OCI-LY7 (cell line): ENCODE results near the gene SEMA4D. TPM values are rescaled to one million over a fixed set of nuclear protein-coding genes. Genes with fewer than 3 reads are reported as not detected.

Experiments
- BruUV-seq: library from RNA; stranded (reverse); fragments of 400-500 nt; replicated peaks from 2 replicates; lab custom pipeline; 2021; lab: Mats Ljungman, UMichigan
- CTCF ChIA-PET: fragments of 300-600 bp; sonication (Branson Sonifier 250); formaldehyde crosslinking; loops from one replicate; lab custom pipeline; 2022; ENCODE audit warnings: antibody characterized with exemption; ENCODE audit not compliant: unreplicated experiment; lab: Charles Lee
- POLR2A ChIA-PET: fragments of 300-600 bp; sonication (Branson Sonifier 250); formaldehyde crosslinking; loops from one replicate; lab custom pipeline; 2022; ENCODE audit warnings: antibody characterized with exemption; lab: Charles Lee
- DNase-seq: peaks from one replicate; pipeline ENCODE4 v3.0.0-alpha.2; 2015; ENCODE audit warnings: low spot score
- H2AFZ ChIP-seq: fragments of 200-600 bp; sonication (generic), shearing (Covaris generic); 2 replicates; pipeline ENCODE4 v1.6.1; 2014; ENCODE audit warnings: mild to moderate bottlenecking, antibody characterized with exemption, low read length, moderate library complexity
- H3K27ac ChIP-seq: fragments of 200-600 bp; sonication (generic); 2 replicates; pipeline ENCODE4 v1.5.1; 2014; ENCODE audit warnings: mixed run types, low read depth, mild to moderate bottlenecking, moderate library complexity, low read length, inconsistent platforms; ENCODE audit not compliant: poor library complexity, severe bottlenecking
- H3K36me3 ChIP-seq: fragments of 200-600 bp; sonication (generic); 2 replicates; pipeline ENCODE4 v1.6.1; 2014; ENCODE audit warnings: mild to moderate bottlenecking, antibody characterized with exemption, low read length, moderate library complexity, mixed read lengths; ENCODE audit not compliant: insufficient read depth
- H3K4me1 ChIP-seq: fragments of 200-600 bp; sonication (generic); 2 replicates; pipeline ENCODE4 v1.5.1; 2014; ENCODE audit warnings: mild to moderate bottlenecking, low read length; ENCODE audit not compliant: insufficient read depth, poor library complexity, severe bottlenecking
- H3K4me2 ChIP-seq: fragments of 200-600 bp; sonication (generic); 2 replicates; pipeline ENCODE4 v1.6.1; 2014; ENCODE audit warnings: mild to moderate bottlenecking, low read length
- H3K4me3 ChIP-seq: fragments of 200-600 bp; sonication (generic); 2 replicates; pipeline ENCODE4 v1.5.1; 2014; ENCODE audit warnings: mild to moderate bottlenecking, low read depth, low read length; ENCODE audit not compliant: poor library complexity, severe bottlenecking
- H3K79me2 ChIP-seq: fragments of 200-600 bp; sonication (generic); 2 replicates; pipeline ENCODE4 v1.6.1; 2016; ENCODE audit warnings: low read depth, mild to moderate bottlenecking, low read length, moderate library complexity, mixed read lengths; ENCODE audit not compliant: insufficient read depth
- H3K9me2 ChIP-seq: fragments of 200-600 bp; sonication (generic); 2 replicates; pipeline ENCODE4 v1.6.1; 2016; ENCODE audit warnings: mild to moderate bottlenecking, low read length, mixed read lengths; ENCODE audit not compliant: insufficient read depth
- H3K9me3 ChIP-seq: fragments of 200-600 bp; sonication (generic); 2 replicates; pipeline ENCODE4 v1.6.1; 2014; ENCODE audit warnings: mild to moderate bottlenecking, mixed run types, low read length, mixed read lengths
- H4K20me1 ChIP-seq: fragments of 200-600 bp; sonication (generic); 2 replicates; pipeline ENCODE4 v1.6.1; 2014; ENCODE audit warnings: mild to moderate bottlenecking, antibody characterized with exemption, low read length, moderate library complexity, mixed read lengths; ENCODE audit not compliant: insufficient read depth
- CTCF ChIP-seq: fragments of 200-600 bp; sonication (generic); conservative IDR thresholded peaks from 2 replicates; pipeline ENCODE4 v1.5.1; 2014; ENCODE audit warnings: mild to moderate bottlenecking, antibody characterized with exemption, low read length, moderate library complexity, mixed read lengths
- EZH2phosphoT487 ChIP-seq: fragments of 200-600 bp; sonication (generic); IDR thresholded peaks from 2 replicates; pipeline ENCODE4 v1.6.1; 2018; ENCODE audit warnings: low read depth, borderline replicate concordance, mild to moderate bottlenecking, mixed run types, antibody characterized with exemption, low read length, moderate library complexity, mixed read lengths
- intact Hi-C: fragments of 100-400 bp; cut with micrococcal nuclease; formaldehyde crosslinking; loops from one replicate; pipeline ENCODE4 v1.10.0; 2022; ENCODE audit not compliant: unreplicated experiment
- total RNA-seq, 2 experiments: library from RNA; depleted of rRNA in 1 of 2; stranded (reverse); fragments of >200 nt in 1 of 2; shearing (Covaris generic) in 1 of 2; gene quantifications; 2 replicates each; pipeline ENCODE4 v1.2.3, GENCODE V29; 2014 to 2022

The SEMA4D gene
- total RNA-seq, 2 experiments from 2014 or later = 28.5 to 60.5 TPM

GRCh38 chr9:89502671-89503070 lies 4.8 kb upstream of the SEMA4D start:
- H4K20me1 ChIP-seq = no peaks in the 10 kb centered on the region
- no peak overlapping the region for H3K27ac ChIP-seq
- no peaks in the 10 kb centered on the region for H3K9me2 ChIP-seq
- intact Hi-C loops = no loop called here
- ChIA-PET CTCF (no interaction called here), POLR2A (interaction anchor here (0.8 to 1.7 kb wide), 4 partner anchors 8 to 79 kb away, joined by 3 to 5 read pairs (median 4); no protein-coding TSS in a partner anchor)
- H3K4me3 ChIP-seq = no peak overlapping the region
- BruUV-seq = no TSS peak
- peak overlapping the region; percentile 20 for H3K4me2 ChIP-seq
- TF ChIP-seq EZH2phosphoT487 (no peak), CTCF (no peak)
- no peak for DNase-seq
- H2AFZ ChIP-seq = peak overlapping the region; percentile 67
- H3K79me2 ChIP-seq = no peaks in the 10 kb centered on the region
- H3K36me3 ChIP-seq = no peaks in the 10 kb centered on the region
- H3K9me3 ChIP-seq = no peaks in the 10 kb centered on the region
- peaks cover 71% of the 10 kb centered on the region for H3K4me1 ChIP-seq

GRCh38 chr9:89502038-89502601 lies 4.2 kb upstream of the SEMA4D start:
- no peaks in the 10 kb centered on the region for H3K9me2 ChIP-seq
- CTCF ChIA-PET = no interaction called here
- no peak overlapping the region for H3K4me3 ChIP-seq
- no peak for TF ChIP-seq CTCF
- TF ChIP-seq EZH2phosphoT487 = no peak
- intact Hi-C loops = no loop called here
- BruUV-seq = no TSS peak
- POLR2A ChIA-PET = interaction anchor here (0.8 to 1.7 kb wide), 4 partner anchors 9 to 78 kb away, joined by 3 to 5 read pairs (median 4); no protein-coding TSS in a partner anchor
- H3K9me3 ChIP-seq = no peaks in the 10 kb centered on the region
- H3K4me1 ChIP-seq = peaks cover 65% of the 10 kb centered on the region
- no peaks in the 10 kb centered on the region for H3K79me2 ChIP-seq
- H4K20me1 ChIP-seq = no peaks in the 10 kb centered on the region
- H2AFZ ChIP-seq = peak overlapping the region; percentile 67
- H3K36me3 ChIP-seq = no peaks in the 10 kb centered on the region
- no peak overlapping the region for H3K27ac ChIP-seq
- DNase-seq = no peak
- peak overlapping the region; percentile 20; the same call in 1 of the 2 replicates for H3K4me2 ChIP-seq

GRCh38 chr9:89501311-89501898 lies 3.5 kb upstream of the SEMA4D start:
- no TSS peak for BruUV-seq
- DNase-seq = no peak
- H3K27ac ChIP-seq = no peak overlapping the region
- H3K9me3 ChIP-seq = no peaks in the 10 kb centered on the region
- peak overlapping the region; percentile 67; the same call in 1 of the 2 replicates for H2AFZ ChIP-seq
- intact Hi-C loops = no loop called here
- H3K79me2 ChIP-seq = no peaks in the 10 kb centered on the region
- CTCF ChIA-PET = no interaction called here
- peaks cover 64% of the 10 kb centered on the region for H3K4me1 ChIP-seq
- H3K4me2 ChIP-seq = 0 out of 2 replicates have a peak overlapping the region, but pooled peaks have one; percentile 20
- H4K20me1 ChIP-seq = no peaks in the 10 kb centered on the region; the same call in 1 of the 2 replicates
- no peaks in the 10 kb centered on the region for H3K9me2 ChIP-seq
- POLR2A ChIA-PET = interaction anchor here (1.2 to 1.7 kb wide), 3 partner anchors 9 to 12 kb away, joined by 5 to 6 read pairs (median 5); no protein-coding TSS in a partner anchor
- no peak overlapping the region for H3K4me3 ChIP-seq
- H3K36me3 ChIP-seq = no peaks in the 10 kb centered on the region
- TF ChIP-seq CTCF = no peak
- no peak for TF ChIP-seq EZH2phosphoT487
